Muscle layer of duodenum (tissue), 2 donors: Measurements from ENCODE around the gene SPON1.

Experiments used
- H3K27ac ChIP-seq: one replicate; pipeline ENCODE4 v1.7.0; 2013; ENCODE audit warnings: mild to moderate bottlenecking, low read length
- H3K27me3 ChIP-seq: one replicate; pipeline ENCODE4 v1.7.0; 2013; ENCODE audit warnings: low read depth, mild to moderate bottlenecking, control low read depth, low read length
- H3K36me3 ChIP-seq, 2 donors: one replicate each; pipeline ENCODE4 v1.7.0; 2013; ENCODE audit warnings: low read length in 2 of 2, control low read depth in 1 of 2, mild to moderate bottlenecking in 1 of 2; ENCODE audit not compliant: insufficient read depth in 2 of 2, control insufficient read depth in 1 of 2
- H3K4me1 ChIP-seq, 2 donors: one replicate each; pipeline ENCODE4 v1.7.0; 2013; ENCODE audit warnings: low read length in 2 of 2, mild to moderate bottlenecking in 2 of 2, control low read depth in 1 of 2, moderate library complexity in 1 of 2; ENCODE audit not compliant: insufficient read depth in 2 of 2, control insufficient read depth in 1 of 2
- H3K4me3 ChIP-seq, 2 donors: one replicate each; pipeline ENCODE4 v1.7.0; 2013; ENCODE audit warnings: low read length in 2 of 2, low read depth in 1 of 2, mild to moderate bottlenecking in 1 of 2
- H3K9me3 ChIP-seq, 2 donors: one replicate each; pipeline ENCODE4 v1.7.0; 2013; ENCODE audit warnings: low read length in 2 of 2, control low read depth in 1 of 2, mild to moderate bottlenecking in 1 of 2; ENCODE audit not compliant: control insufficient read depth in 1 of 2
- donor health status: healthy.

The SPON1 gene

GRCh38 chr11:14232652-14233051 is 270.1 kb downstream of the SPON1 start:
- no peaks in the 10 kb centered on the region for H3K36me3 ChIP-seq
- peaks cover 0 to 3% of the 10 kb centered on the region in 2 donors for H3K4me1 ChIP-seq
- no peaks in the 10 kb centered on the region for H3K27me3 ChIP-seq
- no peaks in the 10 kb centered on the region for H3K9me3 ChIP-seq
- H3K4me3 ChIP-seq, result no peak overlapping the region
- H3K27ac ChIP-seq, result no peak overlapping the region

- peaks cover 0 to 3% of the 10 kb centered on the region in 2 donors for H3K4me1 ChIP-seq
- H3K9me3 ChIP-seq, result no peaks in the 10 kb centered on the region
- H3K36me3 ChIP-seq, result no peaks in the 10 kb centered on the region
- no peak overlapping the region for H3K4me3 ChIP-seq
- no peak overlapping the region for H3K27ac ChIP-seq
- H3K27me3 ChIP-seq, result no peaks in the 10 kb centered on the region
Measured at GRCh38 chr11:14234446-14234845, 271.9 kb downstream of the SPON1 start.

GRCh38 chr11:14235701-14236100 is 273.2 kb downstream of the SPON1 start:
- Histone ChIP-seq H3K4me1 (peaks cover 0 to 3% of the 10 kb centered on the region in 2 donors), H3K4me3 (no peak overlapping the region), H3K9me3 (no peaks in the 10 kb centered on the region), H3K27me3 (no peaks in the 10 kb centered on the region), H3K27ac (no peak overlapping the region), H3K36me3 (no peaks in the 10 kb centered on the region)

GRCh38 chr11:14237444-14237961 is 275.0 kb downstream of the SPON1 start:
- Histone ChIP-seq H3K27me3 (no peaks in the 10 kb centered on the region), H3K27ac (no peak overlapping the region), H3K36me3 (no peaks in the 10 kb centered on the region), H3K4me3 (no peak overlapping the region), H3K9me3 (no peaks in the 10 kb centered on the region), H3K4me1 (peaks cover 0 to 18% of the 10 kb centered on the region in 2 donors)

- no peaks in the 10 kb centered on the region for H3K27me3 ChIP-seq
- peaks cover 0 to 3% of the 10 kb centered on the region in 2 donors for H3K36me3 ChIP-seq
- H3K4me3 ChIP-seq, result no peak overlapping the region
- no peaks in the 10 kb centered on the region for H3K9me3 ChIP-seq
- peaks cover 0 to 18% of the 10 kb centered on the region in 2 donors for H3K4me1 ChIP-seq
- H3K27ac ChIP-seq, result no peak overlapping the region
Measured at GRCh38 chr11:14240221-14240620, 277.7 kb downstream of the SPON1 start.

GRCh38 chr11:14240951-14241350 is 278.4 kb downstream of the SPON1 start:
- H3K9me3 ChIP-seq, result no peaks in the 10 kb centered on the region
- peaks cover 0 to 18% of the 10 kb centered on the region in 2 donors for H3K4me1 ChIP-seq
- peaks cover 0 to 3% of the 10 kb centered on the region in 2 donors for H3K36me3 ChIP-seq
- no peak overlapping the region for H3K27ac ChIP-seq
- no peak overlapping the region for H3K4me3 ChIP-seq
- no peaks in the 10 kb centered on the region for H3K27me3 ChIP-seq

GRCh38 chr11:14242187-14242586 is 279.7 kb downstream of the SPON1 start:
- H3K9me3 ChIP-seq, result no peaks in the 10 kb centered on the region
- H3K4me3 ChIP-seq, result no peak overlapping the region
- peaks cover 0 to 15% of the 10 kb centered on the region in 2 donors for H3K4me1 ChIP-seq
- peaks cover 0 to 3% of the 10 kb centered on the region in 2 donors for H3K36me3 ChIP-seq
- no peaks in the 10 kb centered on the region for H3K27me3 ChIP-seq
- no peak overlapping the region for H3K27ac ChIP-seq

GRCh38 chr11:14242733-14243132 is 280.2 kb downstream of the SPON1 start:
- H3K27me3 ChIP-seq, result no peaks in the 10 kb centered on the region
- no peak overlapping the region for H3K27ac ChIP-seq
- peaks cover 0 to 15% of the 10 kb centered on the region in 2 donors for H3K4me1 ChIP-seq
- peaks cover 0 to 3% of the 10 kb centered on the region in 2 donors for H3K36me3 ChIP-seq
- no peak overlapping the region for H3K4me3 ChIP-seq
- H3K9me3 ChIP-seq, result no peaks in the 10 kb centered on the region

GRCh38 chr11:14244926-14245325 is 282.4 kb downstream of the SPON1 start:
- Histone ChIP-seq H3K4me1 (peaks cover 5 to 34% of the 10 kb centered on the region in 2 donors), H3K27me3 (no peaks in the 10 kb centered on the region), H3K27ac (no peak overlapping the region)

GRCh38 chr11:14245444-14245843 is 282.9 kb downstream of the SPON1 start:
- Histone ChIP-seq H3K4me1 (peaks cover 5 to 34% of the 10 kb centered on the region in 2 donors), H3K27ac (no peak overlapping the region), H3K36me3 (peaks cover 0 to 3% of the 10 kb centered on the region in 2 donors), H3K27me3 (no peaks in the 10 kb centered on the region), H3K9me3 (no peaks in the 10 kb centered on the region), H3K4me3 (no peak overlapping the region)

More at GRCh38 chr11:14244926-14245325, 282.4 kb downstream of the SPON1 start:
- Histone ChIP-seq H3K9me3 (no peaks in the 10 kb centered on the region), H3K4me3 (no peak overlapping the region), H3K36me3 (peaks cover 0 to 3% of the 10 kb centered on the region in 2 donors)

GRCh38 chr11:14248580-14248981 is 286.1 kb downstream of the SPON1 start:
- Histone ChIP-seq H3K4me1 (peaks cover 5 to 24% of the 10 kb centered on the region in 2 donors), H3K27me3 (no peaks in the 10 kb centered on the region), H3K27ac (no peak overlapping the region), H3K9me3 (no peaks in the 10 kb centered on the region), H3K4me3 (no peak overlapping the region), H3K36me3 (peaks cover 0 to 3% of the 10 kb centered on the region in 2 donors)
